Activated naive CD8-positive, alpha-beta T cell treated with anti-CD3 and anti-CD28 coated beads, Interleukin-2, amount 50 U/mL, for 16 hours (primary cell): ENCODE results near the gene BCL7A.
"Not testable (repeated sequence)": the region's sequence is repeated elsewhere in the genome, so short reads cannot be mapped to it uniquely, and the experiment has no call there.

Experiments
- DNase-seq: peaks from one replicate; pipeline ENCODE4 v3.0.0-alpha.2; 2020; ENCODE audit warnings: low read depth, low spot score

The BCL7A gene

DNA sequence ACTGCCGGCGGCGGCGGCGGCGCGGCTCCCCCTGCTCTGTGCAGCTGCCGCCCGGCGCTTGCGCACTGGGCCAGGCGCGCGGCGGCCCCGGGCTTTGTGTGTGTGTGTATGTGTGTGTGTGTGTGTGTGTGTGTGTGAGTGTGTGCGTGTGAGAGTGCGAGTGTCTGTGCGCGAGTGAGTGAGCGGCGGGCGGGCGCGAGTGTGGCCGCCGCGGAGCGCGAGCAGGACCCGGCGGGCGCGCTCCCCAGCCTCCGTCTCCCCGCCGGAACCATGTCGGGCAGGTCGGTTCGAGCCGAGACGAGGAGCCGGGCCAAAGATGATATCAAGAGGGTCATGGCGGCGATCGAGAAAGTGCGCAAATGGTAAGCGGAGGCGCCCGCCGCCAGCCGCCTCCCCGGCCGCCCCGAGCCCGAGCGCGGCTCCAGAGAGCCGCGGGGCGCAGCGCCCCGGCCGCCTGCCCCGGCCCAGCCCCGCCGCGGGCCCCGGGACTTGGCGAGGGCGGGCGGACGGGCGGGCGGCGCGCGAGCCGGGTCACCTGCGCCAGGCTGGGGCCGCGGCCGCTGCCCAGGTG, at the start of gene BCL7A:
Gene BCL7A, plus strand, starts transcription at position 63 of the 571 bp plus-strand sequence. Its CDS starts 208 bp downstream, at position 271.
- DNase-seq, result peak; percentile 19

DNA sequence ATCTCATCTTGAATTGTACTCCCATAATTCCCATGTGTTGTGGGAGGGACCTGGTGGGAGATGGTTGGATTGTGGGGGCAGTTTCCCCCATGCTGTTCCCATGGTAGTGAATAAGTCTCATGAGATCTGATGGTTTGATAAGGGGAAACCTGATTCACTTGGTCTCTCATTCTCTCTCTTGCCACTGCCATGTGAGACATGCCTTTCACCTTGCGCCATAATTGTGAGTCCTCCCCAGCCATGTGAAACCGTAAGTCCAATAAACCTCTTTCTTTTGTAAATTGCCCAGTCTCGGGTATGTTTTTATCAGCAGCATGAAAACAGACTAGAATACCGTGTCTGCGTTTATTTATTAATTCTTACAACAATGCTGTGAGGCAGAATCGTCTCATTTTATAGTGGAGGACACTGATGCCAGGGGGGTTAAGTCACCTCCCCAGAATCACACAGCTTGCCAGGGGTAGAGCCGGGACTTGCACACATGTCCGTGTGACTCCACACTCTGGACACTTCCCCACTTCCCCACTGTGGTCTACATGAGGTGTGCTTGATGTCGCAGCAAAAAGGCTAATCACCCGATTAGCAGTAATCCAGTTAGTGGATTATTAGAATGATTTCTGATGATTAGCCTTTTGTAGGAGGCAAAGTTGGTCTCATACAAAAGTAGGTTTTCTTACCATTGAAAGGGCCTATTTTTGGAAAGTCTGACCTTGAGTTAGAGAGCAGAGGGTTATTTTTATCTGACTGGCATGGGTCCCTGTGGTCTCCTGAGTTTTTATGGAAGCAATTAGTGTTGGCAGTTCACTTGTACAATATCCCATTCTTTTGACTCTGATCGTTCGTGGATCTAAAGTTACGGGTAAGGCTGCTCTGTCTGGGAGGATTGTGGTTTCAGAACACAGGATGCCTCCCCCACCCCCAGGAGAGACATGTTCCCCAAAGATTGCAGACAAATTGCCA, 47.4 kb upstream of the BCL7A start:
- DNase-seq, result no peak

DNA sequence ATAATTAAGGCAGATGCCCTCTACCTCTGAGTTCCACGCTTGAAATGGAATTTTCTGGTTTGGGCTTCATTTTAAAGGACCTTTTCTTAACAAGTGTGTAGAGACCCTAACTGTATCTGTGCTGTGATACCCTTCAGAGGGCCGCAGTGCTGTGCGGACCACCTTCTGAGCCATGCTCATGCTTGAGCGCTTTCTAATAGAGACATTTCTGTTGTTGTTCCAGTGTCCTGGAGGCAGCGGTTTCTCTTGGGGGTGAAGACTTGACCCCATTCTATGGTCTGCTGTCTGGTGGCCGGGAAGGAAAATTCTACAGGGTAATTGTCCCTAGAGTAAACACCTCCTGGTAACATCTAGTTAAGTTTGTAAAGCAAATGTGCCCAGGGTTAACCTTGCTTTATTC, 46.7 kb upstream of the BCL7A start:
- DNase-seq, result no peak

DNA sequence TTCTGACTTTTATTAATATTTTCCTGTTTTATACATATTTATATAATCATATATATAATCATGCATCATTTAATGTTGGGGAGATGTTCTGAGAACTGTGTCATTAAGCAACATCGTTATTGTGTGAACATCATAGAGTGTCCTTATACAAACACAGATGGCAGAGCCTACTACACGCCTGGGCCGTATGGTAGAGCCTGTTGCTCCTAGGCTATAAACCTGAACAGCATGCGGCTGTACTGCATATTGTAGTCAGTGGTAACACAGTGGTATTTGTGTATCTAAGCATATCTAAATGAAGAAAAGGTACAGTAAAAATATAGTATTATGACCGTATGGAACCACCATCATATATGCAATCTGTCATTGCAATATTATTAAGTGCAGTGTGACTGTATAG, 44.7 kb upstream of the BCL7A start:
- DNase-seq, result no peak

DNA sequence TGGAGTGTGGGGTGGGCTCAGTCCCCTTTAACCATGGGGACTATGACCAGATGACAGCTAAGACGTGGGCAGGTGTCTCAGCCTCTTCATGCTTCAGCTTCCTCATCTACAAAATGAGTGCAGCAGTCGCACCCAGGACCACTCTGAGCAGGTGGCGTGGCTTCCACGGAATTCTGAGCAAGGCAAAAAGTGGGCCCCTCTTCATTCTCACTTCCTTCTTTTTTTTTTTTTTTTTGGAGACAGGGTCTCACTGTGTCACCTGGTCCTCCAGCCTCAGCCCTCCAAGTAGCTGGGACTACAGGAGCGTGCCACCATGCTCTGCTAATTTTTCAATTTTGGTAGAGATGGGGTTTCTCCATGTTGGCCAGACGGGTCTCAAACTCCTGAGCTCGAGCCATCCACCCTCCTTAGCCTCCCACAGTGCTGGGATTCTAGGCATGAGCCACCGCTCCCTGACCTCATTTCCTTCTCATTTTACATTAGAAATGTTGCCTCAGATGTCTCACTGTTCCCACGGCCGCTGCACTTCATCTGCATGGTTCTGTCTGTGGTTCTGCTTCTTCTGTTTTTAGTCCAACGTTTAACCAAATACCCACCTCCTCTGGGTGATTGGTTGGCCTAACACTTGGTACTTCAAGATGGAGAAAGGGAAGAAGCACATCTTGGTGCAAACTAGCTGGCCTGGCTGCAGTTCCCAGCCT, 41.3 kb upstream of the BCL7A start:
- no peak for DNase-seq

DNA sequence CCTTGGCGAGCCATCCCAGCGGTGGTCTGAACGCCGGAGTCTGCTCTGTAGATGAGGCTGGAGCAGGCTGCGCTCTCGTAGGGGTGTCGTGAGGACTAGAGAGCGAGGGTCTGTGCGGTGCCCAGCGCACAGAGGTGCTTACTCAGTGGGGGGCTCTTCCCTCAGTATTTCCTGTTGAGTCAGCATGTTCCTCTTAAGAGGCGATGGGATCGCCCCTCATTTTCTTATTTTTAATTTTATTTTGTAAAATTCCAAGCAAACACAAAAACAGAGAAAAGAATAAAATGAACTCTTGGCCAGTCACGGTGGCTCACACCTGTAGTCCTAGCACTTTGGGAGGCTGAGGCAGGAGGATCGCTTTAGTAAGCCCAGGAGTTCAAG, 40.8 kb upstream of the BCL7A start:
- DNase-seq, result no peak

DNA sequence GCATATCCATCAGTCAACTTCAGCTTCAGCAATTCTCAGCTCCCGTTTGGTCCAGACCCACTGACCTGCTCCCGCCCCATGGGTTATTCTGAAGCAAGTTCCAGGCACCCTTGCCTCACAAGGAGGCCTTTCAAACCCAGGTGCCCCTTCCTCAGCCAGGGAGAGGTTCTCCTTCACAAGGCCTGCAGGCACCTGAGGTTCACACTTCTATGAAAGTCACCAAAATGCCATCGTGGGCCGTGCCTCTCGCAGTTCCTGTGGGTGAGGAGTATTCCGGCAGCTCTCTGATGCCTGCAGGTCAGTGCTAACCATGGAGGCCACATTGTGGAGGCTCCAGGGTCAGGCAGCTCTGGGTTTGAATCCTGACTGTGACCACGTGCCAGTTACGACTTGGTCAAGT, 40.2 kb upstream of the BCL7A start:
- no peak for DNase-seq

DNA sequence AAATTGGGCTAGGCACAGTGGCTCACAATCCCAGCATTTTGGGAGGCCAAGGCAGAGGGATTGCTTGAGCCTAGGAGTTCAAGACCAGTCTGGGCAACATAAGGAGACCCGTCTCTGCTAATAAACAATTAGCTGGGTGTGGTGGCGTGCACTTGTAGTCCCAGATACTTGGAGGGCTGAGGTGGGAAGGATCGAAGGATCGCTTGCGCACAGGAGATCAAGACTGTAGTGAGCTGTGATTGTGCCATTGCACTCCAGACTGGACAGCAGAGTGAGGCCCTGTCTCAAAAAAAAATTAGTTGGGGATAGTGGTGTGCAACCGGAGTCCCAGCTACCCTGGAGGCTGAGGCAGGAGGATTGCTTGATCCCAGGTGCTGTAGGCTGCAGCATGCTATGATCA, 38.7 kb upstream of the BCL7A start:
- no peak for DNase-seq

DNA sequence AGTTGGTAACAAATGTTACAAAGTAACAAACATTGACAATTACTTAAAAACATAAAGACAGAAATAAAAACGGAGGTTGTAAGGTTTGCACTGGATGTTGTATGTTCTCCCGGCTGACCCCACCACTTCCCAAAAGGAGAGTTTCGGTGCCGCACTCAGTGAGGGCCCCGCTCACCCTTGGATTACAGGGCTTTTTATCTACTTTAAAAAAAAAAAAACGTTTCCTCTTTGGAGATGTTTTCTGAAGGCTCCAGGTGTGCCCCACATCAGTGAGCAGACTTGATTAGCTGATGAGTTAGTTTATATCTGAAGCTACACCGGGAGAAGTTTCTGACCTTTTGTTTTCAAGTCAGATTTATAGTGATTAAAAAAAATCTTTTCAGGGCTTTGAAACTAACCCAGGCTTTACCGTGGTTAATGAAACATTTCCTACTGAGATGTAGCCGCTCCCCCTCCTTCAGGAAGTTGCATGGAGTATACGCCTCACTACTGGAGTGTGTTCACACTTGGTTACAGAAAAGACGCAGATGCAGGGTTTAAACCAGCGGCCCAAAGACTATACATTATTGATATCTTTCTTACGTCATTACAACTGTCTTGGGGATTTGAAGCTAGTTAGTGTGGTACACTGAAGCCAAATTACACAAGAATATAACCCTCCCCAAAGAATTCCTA, 38.0 kb upstream of the BCL7A start:
- no peak for DNase-seq

DNA sequence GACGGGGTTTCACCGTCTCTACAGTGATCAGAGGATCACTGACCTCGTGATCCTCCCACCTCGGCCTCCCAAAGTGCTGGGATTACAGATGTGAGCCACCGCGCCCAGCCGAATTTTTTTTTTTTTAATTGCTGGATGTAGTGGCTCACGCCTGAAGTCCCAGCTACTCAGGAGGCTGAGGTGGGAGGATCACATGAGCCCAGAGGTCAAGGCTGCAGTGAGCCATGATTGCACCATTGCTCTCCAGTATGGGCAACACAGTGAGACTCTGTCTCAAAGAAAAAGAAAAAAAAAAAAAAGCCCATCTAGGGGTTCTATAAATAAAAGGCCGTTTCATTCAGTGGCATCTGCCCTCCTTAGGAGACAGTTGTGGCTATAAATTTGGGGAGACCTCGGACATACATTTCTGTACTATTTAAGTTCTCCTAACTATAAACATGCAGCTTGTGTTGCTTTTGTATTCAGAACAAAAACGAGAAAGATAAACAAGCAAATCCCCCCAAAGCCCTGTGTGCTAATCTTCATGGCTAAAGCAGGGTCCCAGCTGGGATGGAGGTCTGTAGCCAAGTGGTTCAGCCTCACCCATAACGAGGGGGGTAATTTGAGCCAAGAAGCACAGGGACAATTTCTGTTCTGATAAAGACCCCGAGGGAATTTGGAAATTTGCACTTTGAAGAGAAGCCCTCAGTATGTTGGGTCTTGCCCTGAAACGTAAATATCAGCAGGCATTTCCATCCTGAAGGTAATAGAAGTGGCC, 35.0 kb upstream of the BCL7A start:
- DNase-seq, result no peak

DNA sequence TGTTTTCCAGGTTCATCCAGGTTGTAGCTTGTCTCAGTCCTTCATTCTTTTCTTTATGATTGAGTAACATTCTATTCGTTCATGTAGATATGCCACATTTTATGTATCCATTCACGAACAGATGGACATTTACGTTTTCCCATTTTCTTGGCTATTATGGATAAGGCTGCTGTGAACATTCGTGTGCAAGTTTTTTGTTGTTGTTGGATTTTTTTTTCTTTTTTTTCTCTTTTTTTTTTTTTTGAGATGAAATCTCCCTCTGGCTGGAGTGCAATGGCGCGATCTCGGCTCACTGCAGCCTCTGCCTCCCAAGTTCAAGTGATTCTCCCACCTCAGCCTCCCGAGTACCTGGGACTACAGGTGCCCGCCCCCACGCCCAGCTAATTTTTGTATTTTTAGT, 33.2 kb upstream of the BCL7A start:
- DNase-seq, result not testable (repeated sequence)

DNA sequence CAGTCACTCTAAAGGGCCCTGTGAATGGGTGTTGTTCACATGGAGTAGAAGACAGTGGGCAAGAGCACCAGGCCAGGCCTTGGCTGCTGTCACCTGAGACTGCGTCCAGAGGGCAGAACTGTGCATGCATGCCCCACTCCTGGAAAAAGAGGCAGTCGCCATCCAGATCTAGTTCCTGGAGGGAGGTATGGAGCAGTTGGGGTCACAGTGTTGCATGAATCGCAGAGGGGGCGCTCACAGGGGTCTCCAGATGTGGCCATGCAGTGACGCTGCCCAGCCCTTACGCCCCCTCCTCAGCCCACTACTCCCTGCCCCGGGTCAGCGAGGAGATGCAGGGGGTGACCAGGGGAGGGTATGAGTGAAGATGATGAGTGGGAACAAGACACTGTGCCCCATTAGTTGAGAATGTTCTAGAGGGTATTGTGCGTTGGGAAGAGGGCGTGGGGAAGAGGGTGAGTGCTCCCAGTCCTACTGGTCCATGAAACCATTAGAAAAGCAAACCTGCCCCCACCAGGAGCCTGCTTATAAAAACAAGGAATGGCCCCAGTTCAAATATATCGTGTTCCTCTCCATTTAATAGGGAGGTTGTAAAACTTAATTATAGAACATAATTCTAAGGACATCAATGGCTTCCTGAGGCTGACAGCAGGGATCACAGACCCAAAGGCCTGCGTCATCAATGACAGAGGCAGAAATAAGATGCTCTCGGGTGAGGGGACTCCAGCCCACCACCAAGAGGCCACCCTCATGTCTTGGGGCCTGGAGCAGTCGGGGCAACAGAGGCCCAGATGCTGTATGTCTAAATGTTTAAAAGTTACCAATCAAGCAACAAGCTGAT, 32.2 kb upstream of the BCL7A start:
- DNase-seq, result no peak

DNA sequence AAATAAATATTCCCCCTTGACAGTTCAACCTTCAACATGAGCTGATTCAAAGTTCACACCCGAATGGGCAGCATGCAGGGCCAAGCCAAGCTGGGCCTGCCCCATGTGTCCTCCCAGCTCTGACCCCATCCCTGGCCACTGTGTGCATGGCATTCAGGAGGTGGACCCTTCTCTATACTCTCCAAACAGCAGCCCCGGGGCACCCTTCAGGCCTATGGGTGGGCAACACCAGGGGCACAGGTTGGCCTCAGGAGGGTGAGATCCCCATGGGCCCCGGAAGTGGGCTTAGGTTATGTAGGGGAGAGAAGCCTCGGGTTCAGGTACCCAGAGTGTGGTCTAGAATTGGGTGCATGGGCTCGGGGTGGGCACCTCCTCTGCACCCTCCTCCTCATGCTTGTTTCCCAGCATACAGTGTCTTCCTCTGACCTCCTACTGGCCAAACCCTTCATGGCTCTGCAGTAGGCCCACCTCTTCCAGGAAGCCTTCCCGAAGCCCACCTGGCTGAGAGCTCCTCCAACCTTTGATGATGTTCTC, 31.5 kb upstream of the BCL7A start:
- DNase-seq, result no peak

DNA sequence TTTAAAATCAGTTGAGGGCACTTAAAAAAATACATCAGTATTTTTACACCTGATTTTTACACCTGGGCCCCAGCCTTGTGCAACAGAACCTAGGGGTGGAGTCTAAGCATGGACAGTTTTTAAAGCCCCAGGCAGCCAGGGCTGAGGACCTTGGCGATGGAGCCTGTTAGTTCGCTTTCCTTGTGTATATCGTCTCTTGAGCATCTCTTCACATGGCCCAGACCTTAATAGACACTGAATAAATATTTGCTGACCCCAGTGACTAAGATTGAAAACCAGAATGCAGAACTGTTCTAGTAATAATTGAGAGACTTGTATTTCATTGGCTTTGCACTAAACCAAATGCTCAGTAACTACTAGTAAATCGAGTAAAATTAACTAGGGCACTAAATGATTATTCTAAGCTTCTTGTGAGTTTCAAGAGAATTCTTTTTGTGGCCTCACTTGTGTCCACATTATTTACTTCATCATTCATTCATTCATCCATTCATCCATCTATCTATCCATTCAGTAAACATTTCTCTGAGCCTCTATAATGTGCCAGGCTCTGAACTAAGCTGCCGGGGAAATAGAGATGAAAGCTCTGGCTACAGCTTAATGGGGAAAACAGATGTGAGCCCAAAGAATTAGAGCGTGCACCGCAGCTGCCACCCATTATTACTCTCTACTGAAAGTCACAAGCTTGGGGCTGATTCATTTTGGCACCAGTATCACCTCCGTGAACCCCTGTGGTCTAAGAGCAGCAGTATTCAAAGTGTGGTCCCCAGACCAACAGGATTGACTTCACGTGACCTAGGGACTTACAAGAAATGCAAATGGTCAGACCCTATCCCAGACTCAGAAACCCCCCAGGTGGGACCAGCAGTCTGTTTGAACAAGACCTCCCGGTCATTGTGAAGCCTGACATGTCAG, 30.7 kb upstream of the BCL7A start:
- DNase-seq, result no peak

DNA sequence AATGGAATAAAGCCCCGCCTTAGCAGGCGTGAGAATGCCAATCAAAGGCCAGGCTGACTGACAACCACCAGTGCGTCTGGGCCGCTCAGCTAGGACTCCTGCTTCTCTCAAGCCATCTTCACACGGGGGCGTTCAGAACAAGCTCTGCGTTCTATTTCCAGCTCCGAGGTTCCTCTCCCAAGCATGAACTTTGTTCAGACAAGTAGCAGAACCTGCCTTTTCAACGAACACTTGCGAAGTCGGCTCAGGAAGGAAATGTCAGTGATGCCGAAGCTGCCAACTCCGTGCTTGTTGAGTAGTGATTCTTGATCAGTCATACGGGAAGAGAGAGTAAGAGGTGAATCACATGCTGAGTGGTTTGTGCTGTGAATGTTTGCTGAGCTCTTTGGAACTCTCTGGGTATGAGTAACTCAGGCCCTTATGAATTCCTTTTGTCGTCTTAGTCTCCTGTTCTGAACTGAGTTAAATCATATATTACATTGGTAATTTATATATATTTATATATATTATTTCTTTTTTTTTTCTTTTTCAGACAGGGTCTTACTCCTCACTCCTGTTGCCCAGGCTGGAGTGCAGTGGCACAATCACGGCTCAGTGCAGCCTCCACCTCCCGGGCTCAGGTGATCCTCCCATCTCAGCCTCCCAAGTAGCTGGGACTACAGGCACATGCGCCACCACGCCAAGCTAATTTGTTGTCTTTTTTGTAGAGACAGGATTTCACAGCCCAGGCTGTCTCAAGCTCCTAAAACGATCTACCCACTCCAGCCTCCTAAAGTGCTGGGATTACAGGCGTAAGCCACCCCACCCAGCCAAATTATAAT, 29.4 kb upstream of the BCL7A start:
- DNase-seq, result peak; percentile 27

DNA sequence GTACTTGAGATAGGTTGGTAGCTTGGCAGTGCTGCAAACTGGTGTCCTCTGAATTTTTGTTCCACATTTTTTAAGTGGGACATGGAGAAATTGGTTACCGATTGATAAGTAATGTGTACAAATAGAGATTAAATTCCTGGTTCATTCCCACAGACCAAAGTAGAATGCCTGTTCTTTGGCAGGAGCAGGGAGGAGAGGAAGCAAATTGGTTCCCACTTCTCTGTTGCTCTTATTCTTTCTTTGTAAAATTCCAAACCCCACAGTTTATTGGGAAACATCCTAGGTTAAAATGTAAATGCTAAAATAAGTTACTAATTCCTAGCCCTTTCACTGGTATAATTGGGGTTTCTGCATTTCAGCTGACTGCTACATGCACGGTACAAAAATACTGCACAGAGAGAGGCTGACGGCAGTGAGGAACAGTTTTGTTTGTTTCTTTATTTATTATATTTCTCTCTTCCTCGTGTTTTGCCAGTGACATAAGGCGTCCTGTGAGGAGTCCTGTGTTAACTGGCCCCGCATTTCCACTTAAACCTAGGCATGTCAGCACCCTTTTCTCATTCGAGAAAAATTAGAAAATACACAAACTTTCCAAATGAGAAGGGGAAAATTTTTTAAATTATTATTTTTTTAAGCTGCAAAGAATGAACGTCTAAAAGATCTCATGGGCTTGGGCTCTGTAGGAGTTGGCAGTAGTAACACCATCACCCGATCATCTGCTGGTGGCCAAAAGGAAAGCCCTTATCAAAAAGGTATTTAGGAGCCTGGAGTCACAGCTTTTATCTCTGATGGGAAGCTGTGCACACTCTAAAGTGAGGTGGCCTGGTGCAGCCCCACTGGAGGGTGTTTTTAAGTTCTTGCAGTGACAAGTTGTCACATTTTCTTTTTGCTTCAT, 25.4 kb upstream of the BCL7A start:
- no peak for DNase-seq

DNA sequence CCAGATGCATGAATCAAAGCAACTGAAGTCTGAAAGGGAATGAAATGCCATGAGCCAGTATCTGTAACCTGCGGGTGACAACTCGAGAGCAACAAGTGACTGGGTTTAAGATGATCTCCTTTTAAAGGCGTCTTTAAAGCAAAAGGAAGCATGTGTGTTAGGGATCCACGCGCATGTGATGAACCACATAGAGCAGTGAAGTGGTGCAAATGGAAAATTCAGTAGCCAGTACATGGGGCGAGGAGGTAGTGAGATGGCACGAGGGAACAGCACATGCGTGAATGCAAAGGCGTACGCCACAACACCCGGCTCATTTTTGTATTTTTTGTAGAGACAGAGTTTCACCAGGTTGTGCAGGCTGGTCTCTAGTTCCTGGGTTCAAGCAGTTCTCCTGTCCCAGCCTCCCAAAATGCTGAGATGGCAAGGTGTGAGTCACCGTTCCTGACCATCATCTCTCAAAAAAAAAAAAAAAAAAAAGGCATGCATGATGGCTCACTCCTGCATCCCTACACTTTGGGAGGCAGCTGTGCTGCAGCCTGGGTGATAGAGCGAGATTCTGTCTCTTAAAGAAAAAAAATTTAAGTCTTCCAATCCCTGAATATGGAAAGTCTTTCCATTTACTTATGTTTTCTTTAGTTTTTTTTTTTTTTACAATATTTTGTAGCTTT, 24.6 kb upstream of the BCL7A start:
- DNase-seq, result no peak
